Spleen (tissue), 11 donors: ENCODE measurements around the gene PCSK6. TPM values are rescaled to one million over a fixed set of nuclear protein-coding genes. Genes with fewer than 3 reads are reported as not detected.

Experiments
- DNase-seq: peaks from one replicate; pipeline ENCODE4 v3.0.0-alpha.2; 2020
- H3K27ac ChIP-seq, 8 donors: fragments of 200-600 bp; sonication (generic) in 7 of 8; 1 replicate in 4 of 8; 2 replicates in 4 of 8; pipeline versions ENCODE4 v1.5.0 to v1.8.0; 2016 to 2021; ENCODE audit warnings: inconsistent platforms in 4 of 8, mild to moderate bottlenecking in 4 of 8, moderate library complexity in 1 of 8
- H3K27me3 ChIP-seq, 7 donors: fragments of 200-600 bp; sonication (generic) in 6 of 7; replicated peaks in 1 of 7; 1 replicate in 4 of 7; 2 replicates in 3 of 7; pipeline versions ENCODE4 v1.5.0 to v1.8.0; 2016 to 2021; ENCODE audit warnings: inconsistent platforms in 3 of 7, mild to moderate bottlenecking in 1 of 7
- H3K36me3 ChIP-seq, 6 donors: fragments of 200-600 bp; sonication (generic) in 5 of 6; 1 replicate in 4 of 6; 2 replicates in 2 of 6; pipeline versions ENCODE4 v1.5.0 to v1.8.0; 2016 to 2021; ENCODE audit warnings: inconsistent platforms in 2 of 6
- H3K4me1 ChIP-seq, 6 donors: fragments of 200-600 bp; sonication (generic) in 5 of 6; 1 replicate in 3 of 6; 2 replicates in 3 of 6; pipeline versions ENCODE4 v1.5.0 to v1.8.0; 2016 to 2021; ENCODE audit warnings: inconsistent platforms in 3 of 6
- H3K4me3 ChIP-seq, 8 donors: fragments of 200-600 bp; sonication (generic) in 7 of 8; 1 replicate in 4 of 8; 2 replicates in 4 of 8; pipeline versions ENCODE4 v1.5.0 to v1.8.0; 2016 to 2021; ENCODE audit warnings: inconsistent platforms in 4 of 8, mild to moderate bottlenecking in 4 of 8, moderate library complexity in 2 of 8
- H3K9me3 ChIP-seq, 8 donors: fragments of 200-600 bp; sonication (generic) in 7 of 8; 1 replicate in 4 of 8; 2 replicates in 4 of 8; pipeline versions ENCODE4 v1.5.0 to v1.8.0; 2016 to 2021; ENCODE audit warnings: inconsistent platforms in 4 of 8
- CTCF ChIP-seq, 11 experiments: fragments of 200-600 bp in 7 of 11; fragments of 450-650 bp in 4 of 11; sonication (generic) in 4 of 11; IDR thresholded peaks in 8 of 11; conservative IDR thresholded peaks in 3 of 11; 1 replicate in 7 of 11; 2 replicates in 4 of 11; pipeline versions ENCODE4 v1.4.0 to v1.8.0; 2016 to 2021; ENCODE audit warnings: antibody characterized with exemption in 11 of 11, inconsistent platforms in 4 of 11, mild to moderate bottlenecking in 1 of 11
- POLR2A ChIP-seq, 3 donors: fragments of 450-650 bp; IDR thresholded peaks; one replicate each; pipeline ENCODE4 v1.5.1; 2017; ENCODE audit warnings: antibody characterized with exemption in 3 of 3, mild to moderate bottlenecking in 1 of 3
- POLR2AphosphoS5 ChIP-seq, 3 donors: sonication (generic); formaldehyde crosslinking; IDR thresholded peaks; one replicate each; pipeline ENCODE4 v1.5.1; 2017; ENCODE audit warnings: antibody characterized with exemption in 3 of 3
- WGBS, 5 donors: extraction: QIAGEN DNeasy Blood & Tissue Kit in 3 of 5; methylation state at CpG; one replicate each; pipeline versions ENCODE4 v1.1.5 to v1.1.7; 2013 to 2018; 5-methylcytosine and 5-hydroxymethylcytosine counted together
- intact Hi-C: fragments of 100-400 bp; cut with DNase I; formaldehyde crosslinking; loops from one replicate; pipeline ENCODE4 v1.15.0; 2023; ENCODE audit warnings: low total_unique reads
- polyA plus RNA-seq, 3 donors: library from polyadenylated mRNA; stranded (reverse); fragments of 200-250 nt; gene quantifications; one replicate each; pipeline ENCODE4 v1.2.1, GENCODE V29; 2013
- total RNA-seq, 7 donors: library from RNA; depleted of rRNA in 3 of 7; stranded (reverse); fragments of >200 nt in 3 of 7; fragmentation: NEBNext Ultra II Directional in 4 of 7; extraction: Animal tissue kit (Norgen Biotek cat#: 25700) in 4 of 7; gene quantifications; one replicate each; pipeline versions ENCODE4 v1.1.0 to v1.2.1, GENCODE V29; 2016 to 2021
- donor health status: healthy with polysubstance abuse.
- donor health status: DM: no; HTN: no; CAD: no; lungs with moderate emphysema.
- donor health status: DM: no; HTN: no; CAD: no.
- donor health status: Bipolar disorder and iron deficiency.
- donor health status: healthy.
- donor health status: DM: no; HTN: no; CAD: no.
- donor health status: DM: yes; HTN: yes; CAD: no.

Gene PCSK6
- total and polyA plus RNA-seq, 10 donors, result 10.0 to 403 (median 252) TPM

GRCh38 chr15:101318839-101319238 lies 170.7 kb downstream of the PCSK6 start:
- H3K27ac ChIP-seq, result peak overlapping the region in 1 of 8 donors; percentile 4
- peaks cover 0 to 39% (median 0%) of the 10 kb centered on the region in 7 donors for H3K27me3 ChIP-seq
- H3K4me1 ChIP-seq, result peaks cover 0 to 18% (median 11%) of the 10 kb centered on the region in 6 donors
- 51 to 59% (median 57%) methylated on average over 7 of the region's 7 CpGs for WGBS, 5 donors
- no peaks in the 10 kb centered on the region for H3K9me3 ChIP-seq
- TF ChIP-seq CTCF (IDR thresholded peaks at IDR 0.05 in 8 of 11, conservative IDR thresholded peaks at IDR 0.05 in 3 of 11) (no peak), POLR2AphosphoS5 (IDR thresholded peaks at IDR 0.05) (no peak), POLR2A (IDR thresholded peaks at IDR 0.05) (no peak)
- intact Hi-C loops, result no loop called here
- H3K36me3 ChIP-seq, result peaks cover 0 to 98% (median 22%) of the 10 kb centered on the region in 6 donors
- no peak overlapping the region for H3K4me3 ChIP-seq
- no peak for DNase-seq

GRCh38 chr15:101318147-101318819 lies 171.2 kb downstream of the PCSK6 start:
- Histone ChIP-seq H3K36me3 (peaks cover 0 to 98% (median 23%) of the 10 kb centered on the region in 6 donors), H3K4me3 (no peak overlapping the region), H3K27ac (peak overlapping the region in 1 of 8 donors; percentile 4), H3K9me3 (no peaks in the 10 kb centered on the region), H3K27me3 (peaks cover 0 to 39% (median 0%) of the 10 kb centered on the region in 7 donors), H3K4me1 (peaks cover 0 to 18% (median 11%) of the 10 kb centered on the region in 6 donors)
- 82 to 88% (median 85%) methylated on average over 19 to 20 of the region's 20 CpGs for WGBS, 5 donors
- intact Hi-C loops, result no loop called here
- TF ChIP-seq CTCF (IDR thresholded peaks at IDR 0.05 in 8 of 11, conservative IDR thresholded peaks at IDR 0.05 in 3 of 11) (no peak), POLR2A (IDR thresholded peaks at IDR 0.05) (no peak), POLR2AphosphoS5 (IDR thresholded peaks at IDR 0.05) (peak in 2 of 3 donors; percentile 3 to 36)
- no peak for DNase-seq

GRCh38 chr15:101317336-101317872 lies 172.1 kb downstream of the PCSK6 start:
- H3K4me3 ChIP-seq, result no peak overlapping the region
- TF ChIP-seq POLR2A (IDR thresholded peaks at IDR 0.05), result no peak
- TF ChIP-seq POLR2AphosphoS5 (IDR thresholded peaks at IDR 0.05), result no peak
- TF ChIP-seq CTCF (IDR thresholded peaks at IDR 0.05 in 8 of 11, conservative IDR thresholded peaks at IDR 0.05 in 3 of 11), result no peak
- 82 to 91% (median 87%) methylated on average over 6 of the region's 6 CpGs for WGBS, 5 donors
- H3K36me3 ChIP-seq, result peaks cover 0 to 98% (median 21%) of the 10 kb centered on the region in 6 donors
- intact Hi-C loops, result no loop called here
- H3K4me1 ChIP-seq, result peaks cover 0 to 18% (median 11%) of the 10 kb centered on the region in 6 donors
- H3K9me3 ChIP-seq, result no peaks in the 10 kb centered on the region
- no peak overlapping the region for H3K27ac ChIP-seq
- no peak for DNase-seq
- H3K27me3 ChIP-seq, result peaks cover 0 to 39% (median 0%) of the 10 kb centered on the region in 7 donors

- Histone ChIP-seq H3K27ac (no peak overlapping the region), H3K4me1 (peaks cover 0 to 18% (median 11%) of the 10 kb centered on the region in 6 donors), H3K4me3 (no peak overlapping the region), H3K9me3 (no peaks in the 10 kb centered on the region), H3K27me3 (peaks cover 0 to 37% (median 0%) of the 10 kb centered on the region in 7 donors), H3K36me3 (peaks cover 0 to 93% (median 21%) of the 10 kb centered on the region in 6 donors)
- WGBS, 5 donors, result 59 to 78% (median 73%) methylated on average over 5 of the region's 5 CpGs
- DNase-seq, result peak; percentile 31
- intact Hi-C loops, result no loop called here
- peak in 1 of 3 donors; percentile 47 for TF ChIP-seq POLR2AphosphoS5 (IDR thresholded peaks at IDR 0.05)
- TF ChIP-seq POLR2A (IDR thresholded peaks at IDR 0.05), result no peak
- no peak for TF ChIP-seq CTCF (IDR thresholded peaks at IDR 0.05 in 8 of 11, conservative IDR thresholded peaks at IDR 0.05 in 3 of 11)
Observed at GRCh38 chr15:101316529-101316928, 173.0 kb downstream of the PCSK6 start.
